OCI-LY1 (cell line): Measurements from ENCODE around the gene STK38L.

Source experiments
- H2AFZ ChIP-seq: fragments of 200-600 bp; sonication (generic), shearing (Covaris generic); 2 replicates; pipeline ENCODE4 v1.6.0; 2014; ENCODE audit warnings: antibody characterized with exemption, mild to moderate bottlenecking, low read length
- H3F3A ChIP-seq: fragments of 200-600 bp; sonication (generic), shearing (Covaris generic); 2 replicates; pipeline ENCODE4 v1.6.0; 2014; ENCODE audit warnings: mild to moderate bottlenecking, antibody characterized with exemption, low read length, moderate library complexity; ENCODE audit not compliant: insufficient read depth
- H3K27ac ChIP-seq: fragments of 200-600 bp; sonication (generic); 2 replicates; pipeline ENCODE4 v1.5.1; 2014; ENCODE audit warnings: low read length, mixed run types, mild to moderate bottlenecking, low read depth; ENCODE audit not compliant: poor library complexity, severe bottlenecking
- H3K27me3 ChIP-seq: fragments of 200-600 bp; sonication (generic); 2 replicates; pipeline ENCODE4 v1.6.0; 2014; ENCODE audit warnings: antibody characterized with exemption, mild to moderate bottlenecking, low read length, moderate library complexity; ENCODE audit not compliant: insufficient read depth
- H3K36me3 ChIP-seq: fragments of 200-600 bp; sonication (generic); 2 replicates; pipeline ENCODE4 v1.6.1; 2014; ENCODE audit warnings: mild to moderate bottlenecking, antibody characterized with exemption, low read length, moderate library complexity, mixed read lengths; ENCODE audit not compliant: insufficient read depth
- H3K4me1 ChIP-seq: fragments of 200-600 bp; sonication (generic); 2 replicates; pipeline ENCODE4 v1.5.1; 2014; ENCODE audit warnings: mild to moderate bottlenecking, low read length, moderate library complexity; ENCODE audit not compliant: insufficient read depth, severe bottlenecking
- H3K4me2 ChIP-seq: fragments of 200-600 bp; sonication (generic), shearing (Covaris generic); 2 replicates; pipeline ENCODE4 v1.6.1; 2014; ENCODE audit warnings: low read length
- H3K4me3 ChIP-seq: fragments of 200-600 bp; sonication (generic); 2 replicates; pipeline ENCODE4 v1.5.1; 2014; ENCODE audit warnings: low read length, low read depth, mild to moderate bottlenecking, mixed read lengths; ENCODE audit not compliant: poor library complexity, severe bottlenecking
- H3K79me2 ChIP-seq: fragments of 200-600 bp; shearing (Covaris generic); 2 replicates; pipeline ENCODE4 v1.6.1; 2016; ENCODE audit warnings: mixed run types, low read length, mixed read lengths; ENCODE audit not compliant: insufficient read depth
- H3K9ac ChIP-seq: fragments of 200-600 bp; sonication (generic), shearing (Covaris generic); 2 replicates; pipeline ENCODE4 v1.6.1; 2014; ENCODE audit warnings: mild to moderate bottlenecking, low read length, mixed read lengths
- H3K9me2 ChIP-seq: fragments of 200-600 bp; sonication (generic), shearing (Covaris generic); 2 replicates; pipeline ENCODE4 v1.6.1; 2014; ENCODE audit warnings: low read depth, mild to moderate bottlenecking, low read length, mixed read lengths
- H3K9me3 ChIP-seq: fragments of 200-600 bp; shearing (Covaris generic); 2 replicates; pipeline ENCODE4 v1.6.1; 2014; ENCODE audit warnings: low read length, mixed read lengths
- H4K20me1 ChIP-seq: fragments of 200-600 bp; sonication (generic), shearing (Covaris generic); 2 replicates; pipeline ENCODE4 v1.6.0; 2016; ENCODE audit warnings: mild to moderate bottlenecking, low read length; ENCODE audit not compliant: insufficient read depth
- CTCF ChIP-seq: fragments of 200-600 bp; sonication (generic), shearing (Covaris generic); IDR thresholded peaks from 2 replicates; pipeline ENCODE4 v1.5.1; 2017; ENCODE audit warnings: mild to moderate bottlenecking, antibody characterized with exemption, low read length, moderate library complexity, mixed read lengths
- EZH2 ChIP-seq: fragments of 200-600 bp; sonication (generic), shearing (Covaris generic); IDR thresholded peaks from 2 replicates; pipeline ENCODE4 v1.8.0; 2017; ENCODE audit warnings: borderline replicate concordance, mixed run types, mild to moderate bottlenecking, antibody characterized with exemption, low read length, moderate library complexity, mixed read lengths

Gene STK38L

GRCh38 chr12:27199638-27200300 is 44.3 kb upstream of the STK38L start:
- Histone ChIP-seq H2AFZ (no peak overlapping the region), H3K79me2 (no peaks in the 10 kb centered on the region), H3F3A (no peaks in the 10 kb centered on the region), H3K27me3 (no peaks in the 10 kb centered on the region), H3K27ac (no peak overlapping the region), H3K9me3 (no peaks in the 10 kb centered on the region), H3K9me2 (no peaks in the 10 kb centered on the region), H3K36me3 (no peaks in the 10 kb centered on the region), H3K4me3 (no peak overlapping the region), H3K4me2 (no peak overlapping the region), H4K20me1 (no peaks in the 10 kb centered on the region), H3K4me1 (no peaks in the 10 kb centered on the region), H3K9ac (no peak overlapping the region)
- TF ChIP-seq EZH2 (no peak), CTCF (no peak)

GRCh38 chr12:27201169-27201568 is 42.9 kb upstream of the STK38L start:
- H4K20me1 ChIP-seq, result no peaks in the 10 kb centered on the region
- H3K4me2 ChIP-seq, result no peak overlapping the region
- H3K36me3 ChIP-seq, result no peaks in the 10 kb centered on the region
- no peak overlapping the region for H3K4me3 ChIP-seq
- no peak overlapping the region for H3K9ac ChIP-seq
- no peak overlapping the region for H2AFZ ChIP-seq
- TF ChIP-seq EZH2 (no peak), CTCF (no peak)
- no peaks in the 10 kb centered on the region for H3K9me3 ChIP-seq
- H3K4me1 ChIP-seq, result no peaks in the 10 kb centered on the region
- no peaks in the 10 kb centered on the region for H3K9me2 ChIP-seq
- H3K79me2 ChIP-seq, result no peaks in the 10 kb centered on the region
- H3K27me3 ChIP-seq, result no peaks in the 10 kb centered on the region
- H3K27ac ChIP-seq, result no peak overlapping the region
- no peaks in the 10 kb centered on the region for H3F3A ChIP-seq

- Histone ChIP-seq H3K4me1 (no peaks in the 10 kb centered on the region), H3K27me3 (no peaks in the 10 kb centered on the region), H3K4me3 (no peak overlapping the region), H3K9me3 (no peaks in the 10 kb centered on the region), H3F3A (no peaks in the 10 kb centered on the region), H3K27ac (no peak overlapping the region), H3K4me2 (no peak overlapping the region), H2AFZ (no peak overlapping the region), H3K36me3 (no peaks in the 10 kb centered on the region), H3K79me2 (no peaks in the 10 kb centered on the region), H3K9ac (no peak overlapping the region), H4K20me1 (no peaks in the 10 kb centered on the region), H3K9me2 (no peaks in the 10 kb centered on the region)
- no peak for TF ChIP-seq CTCF
- no peak for TF ChIP-seq EZH2
Measured at GRCh38 chr12:27206801-27207502, 37.1 kb upstream of the STK38L start.
